ENCODE measurements around the gene TUSC2. TPM values are rescaled to one million over a fixed set of nuclear protein-coding genes. Genes with fewer than 3 reads are reported as not detected.

TUSC2 gene
- polyA plus RNA-seq, 1 of the 3 experiments (the other 2 are of a cell fraction): 58.7 TPM

DNA sequence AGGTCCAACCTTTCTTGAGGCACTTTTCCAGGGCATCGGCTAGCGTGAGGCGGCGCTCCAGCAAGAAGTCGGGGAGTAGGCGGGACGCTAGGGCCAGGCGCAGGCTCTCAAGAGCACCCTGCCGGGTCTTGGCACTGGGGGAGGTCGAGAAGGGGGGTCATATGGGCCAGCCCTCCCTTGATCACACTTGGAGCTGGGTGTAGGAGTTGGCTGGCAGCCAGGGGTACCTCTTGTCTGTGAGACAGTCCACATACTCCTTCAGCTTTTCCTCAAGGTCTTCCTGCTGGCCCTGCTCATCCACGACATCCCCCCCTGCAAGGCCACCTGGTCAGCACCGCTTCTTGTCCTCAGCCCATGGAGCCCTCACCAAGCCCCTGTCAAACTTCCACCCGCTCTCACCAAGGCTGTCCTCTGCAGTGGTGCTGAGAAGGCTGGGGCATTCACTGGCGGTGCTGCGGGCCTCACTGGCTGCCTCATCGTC is 37.8 kb downstream of the TUSC2 start:
- Histone ChIP-seq H3K79me2 (ENCODE audit: insufficient read depth) (peaks cover 20% of the 10 kb centered on the region), H3K9ac (no peak overlapping the region), H3K4me2 (no peak overlapping the region), H3K27me3 (ENCODE audit: insufficient read depth) (no peaks in the 10 kb centered on the region), H3K36me3 (replicated peaks in 1 of 2; ENCODE audit: control insufficient read depth in 1 of 2, insufficient read depth in 2 of 2, low read length in 1 of 2) (peaks cover 3 to 29% of the 10 kb centered on the region in 2 experiments), H3K27ac (ENCODE audit: low read depth in 2 of 2, low read length in 1 of 2) (no peak overlapping the region), H3K4me1 (ENCODE audit: control insufficient read depth in 1 of 2, insufficient read depth in 2 of 2, low read depth in 1 of 2, low read length in 1 of 2) (peaks cover 3 to 16% of the 10 kb centered on the region in 2 experiments; a peak in 2 of 4 replicates), H2AFZ (ENCODE audit: low read depth) (no peak overlapping the region), H3K9me3 (no peaks in the 10 kb centered on the region), H3K9me2 (no peaks in the 10 kb centered on the region), H3K4me3 (ENCODE audit: low read depth in 2 of 2, low read length in 1 of 2) (no peak overlapping the region), H4K20me1 (ENCODE audit: insufficient read depth) (no peaks in the 10 kb centered on the region), H3F3A (replicated peaks; ENCODE audit: insufficient read depth) (no peaks in the 10 kb centered on the region)
- TF ChIP-seq POLR2AphosphoS5 (IDR thresholded peaks at IDR 0.05; ENCODE audit: low read depth, low read length) (no peak), NRF1 (IDR thresholded peaks at IDR 0.05; ENCODE audit: low read depth, low read length) (no peak), TEAD4 (IDR thresholded peaks at IDR 0.05; ENCODE audit: borderline replicate concordance, insufficient read depth) (no peak), RFX5 (IDR thresholded peaks at IDR 0.05; ENCODE audit: low read length) (no peak), REST (IDR thresholded peaks at IDR 0.05; ENCODE audit: low read depth, low read length) (no peak), SMC3 (IDR thresholded peaks at IDR 0.05; ENCODE audit: low read depth, low read length) (no peak), ELF1 (IDR thresholded peaks at IDR 0.05) (no peak), MEF2A (IDR thresholded peaks at IDR 0.05; ENCODE audit: borderline replicate concordance, low read depth) (no peak), GABPA (IDR thresholded peaks at IDR 0.05; ENCODE audit: low read depth) (no peak), EZH2phosphoT487 (IDR thresholded peaks at IDR 0.05; ENCODE audit: borderline replicate concordance, low read depth) (no peak)
- TF ChIP-seq, protein P1, sequence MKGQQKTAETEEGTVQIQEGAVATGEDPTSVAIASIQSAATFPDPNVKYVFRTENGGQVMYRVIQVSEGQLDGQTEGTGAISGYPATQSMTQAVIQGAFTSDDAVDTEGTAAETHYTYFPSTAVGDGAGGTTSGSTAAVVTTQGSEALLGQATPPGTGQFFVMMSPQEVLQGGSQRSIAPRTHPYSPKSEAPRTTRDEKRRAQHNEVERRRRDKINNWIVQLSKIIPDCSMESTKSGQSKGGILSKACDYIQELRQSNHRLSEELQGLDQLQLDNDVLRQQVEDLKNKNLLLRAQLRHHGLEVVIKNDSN (IDR thresholded peaks at IDR 0.05; ENCODE audit: borderline replicate concordance, low read depth): no peak
- TF ChIP-seq, protein P2, sequence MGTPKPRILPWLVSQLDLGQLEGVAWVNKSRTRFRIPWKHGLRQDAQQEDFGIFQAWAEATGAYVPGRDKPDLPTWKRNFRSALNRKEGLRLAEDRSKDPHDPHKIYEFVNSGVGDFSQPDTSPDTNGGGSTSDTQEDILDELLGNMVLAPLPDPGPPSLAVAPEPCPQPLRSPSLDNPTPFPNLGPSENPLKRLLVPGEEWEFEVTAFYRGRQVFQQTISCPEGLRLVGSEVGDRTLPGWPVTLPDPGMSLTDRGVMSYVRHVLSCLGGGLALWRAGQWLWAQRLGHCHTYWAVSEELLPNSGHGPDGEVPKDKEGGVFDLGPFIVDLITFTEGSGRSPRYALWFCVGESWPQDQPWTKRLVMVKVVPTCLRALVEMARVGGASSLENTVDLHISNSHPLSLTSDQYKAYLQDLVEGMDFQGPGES (IDR thresholded peaks at IDR 0.05; ENCODE audit: low read depth, low read length): no peak
- TF ChIP-seq, protein P3, sequence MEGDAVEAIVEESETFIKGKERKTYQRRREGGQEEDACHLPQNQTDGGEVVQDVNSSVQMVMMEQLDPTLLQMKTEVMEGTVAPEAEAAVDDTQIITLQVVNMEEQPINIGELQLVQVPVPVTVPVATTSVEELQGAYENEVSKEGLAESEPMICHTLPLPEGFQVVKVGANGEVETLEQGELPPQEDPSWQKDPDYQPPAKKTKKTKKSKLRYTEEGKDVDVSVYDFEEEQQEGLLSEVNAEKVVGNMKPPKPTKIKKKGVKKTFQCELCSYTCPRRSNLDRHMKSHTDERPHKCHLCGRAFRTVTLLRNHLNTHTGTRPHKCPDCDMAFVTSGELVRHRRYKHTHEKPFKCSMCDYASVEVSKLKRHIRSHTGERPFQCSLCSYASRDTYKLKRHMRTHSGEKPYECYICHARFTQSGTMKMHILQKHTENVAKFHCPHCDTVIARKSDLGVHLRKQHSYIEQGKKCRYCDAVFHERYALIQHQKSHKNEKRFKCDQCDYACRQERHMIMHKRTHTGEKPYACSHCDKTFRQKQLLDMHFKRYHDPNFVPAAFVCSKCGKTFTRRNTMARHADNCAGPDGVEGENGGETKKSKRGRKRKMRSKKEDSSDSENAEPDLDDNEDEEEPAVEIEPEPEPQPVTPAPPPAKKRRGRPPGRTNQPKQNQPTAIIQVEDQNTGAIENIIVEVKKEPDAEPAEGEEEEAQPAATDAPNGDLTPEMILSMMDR (IDR thresholded peaks at IDR 0.05): no peak
- TF ChIP-seq, protein P4, sequence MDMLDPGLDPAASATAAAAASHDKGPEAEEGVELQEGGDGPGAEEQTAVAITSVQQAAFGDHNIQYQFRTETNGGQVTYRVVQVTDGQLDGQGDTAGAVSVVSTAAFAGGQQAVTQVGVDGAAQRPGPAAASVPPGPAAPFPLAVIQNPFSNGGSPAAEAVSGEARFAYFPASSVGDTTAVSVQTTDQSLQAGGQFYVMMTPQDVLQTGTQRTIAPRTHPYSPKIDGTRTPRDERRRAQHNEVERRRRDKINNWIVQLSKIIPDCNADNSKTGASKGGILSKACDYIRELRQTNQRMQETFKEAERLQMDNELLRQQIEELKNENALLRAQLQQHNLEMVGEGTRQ (IDR thresholded peaks at IDR 0.05; ENCODE audit: borderline replicate concordance, low read depth, low read length): no peak
- TF ChIP-seq, protein P5, sequence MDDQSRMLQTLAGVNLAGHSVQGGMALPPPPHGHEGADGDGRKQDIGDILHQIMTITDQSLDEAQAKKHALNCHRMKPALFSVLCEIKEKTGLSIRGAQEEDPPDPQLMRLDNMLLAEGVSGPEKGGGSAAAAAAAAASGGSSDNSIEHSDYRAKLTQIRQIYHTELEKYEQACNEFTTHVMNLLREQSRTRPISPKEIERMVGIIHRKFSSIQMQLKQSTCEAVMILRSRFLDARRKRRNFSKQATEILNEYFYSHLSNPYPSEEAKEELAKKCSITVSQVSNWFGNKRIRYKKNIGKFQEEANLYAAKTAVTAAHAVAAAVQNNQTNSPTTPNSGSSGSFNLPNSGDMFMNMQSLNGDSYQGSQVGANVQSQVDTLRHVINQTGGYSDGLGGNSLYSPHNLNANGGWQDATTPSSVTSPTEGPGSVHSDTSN (IDR thresholded peaks at IDR 0.05): no peak
- 93% methylated on average over 13 of the region's 16 CpGs for WGBS (ENCODE audit: low lambda C conversion rate)
- POLR2A ChIA-PET: no interaction called here
- CTCF ChIA-PET: interaction anchor here (0.7 to 1.6 kb wide), 6 partner anchors 15 to 98 kb away, joined by 3 to 10 read pairs (median 5); partner anchors contain the start of gene HYAL2
- DNase-seq: no peak
